Urothelium cell line (cell line): ENCODE data around the gene PTPRK.
"Not testable (repeated sequence)": the region's sequence is repeated elsewhere in the genome, so short reads cannot be mapped to it uniquely, and the experiment has no call there.

ENCODE experiments used
- DNase-seq: peaks from one replicate; pipeline ENCODE4 v3.0.0; 2011; ENCODE audit warnings: low spot score, mixed read lengths
- FAIRE-seq: peaks from 2 replicates; lab custom pipeline; 2011; peaks lifted over from hg19 to GRCh38; lab: Jason Lieb, UNC

Gene PTPRK

DNA sequence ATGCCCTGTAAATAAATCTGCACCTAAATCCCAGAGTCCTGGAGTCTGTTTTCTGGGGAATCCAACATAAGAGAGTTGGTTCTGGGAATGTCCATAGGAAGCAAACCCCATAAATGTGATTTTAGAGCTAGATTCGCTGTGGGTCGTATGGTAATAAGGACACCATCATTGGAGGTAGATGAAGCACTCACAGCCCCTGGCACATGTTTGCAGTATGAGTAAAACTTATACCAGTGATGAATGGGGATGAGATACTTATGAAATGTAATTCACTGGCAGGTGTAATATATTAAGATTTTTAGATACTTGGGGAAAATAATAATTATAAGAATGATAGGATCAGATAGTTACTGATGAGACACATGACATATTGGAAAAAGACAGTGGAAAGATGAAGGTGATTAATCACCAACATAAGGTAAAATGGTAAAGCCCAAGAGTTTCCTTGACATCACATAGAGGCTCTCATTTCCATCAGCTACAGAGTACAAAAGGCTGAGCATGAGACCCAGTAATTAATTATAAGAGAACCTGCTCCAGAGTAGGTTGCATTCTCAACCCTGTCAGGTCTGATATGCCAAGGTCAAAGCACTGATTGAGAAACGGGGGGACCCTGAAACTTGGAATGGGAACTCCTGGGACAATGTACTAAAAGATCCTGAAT is 574.8 kb downstream of the PTPRK start:
- no peak for DNase-seq

DNA sequence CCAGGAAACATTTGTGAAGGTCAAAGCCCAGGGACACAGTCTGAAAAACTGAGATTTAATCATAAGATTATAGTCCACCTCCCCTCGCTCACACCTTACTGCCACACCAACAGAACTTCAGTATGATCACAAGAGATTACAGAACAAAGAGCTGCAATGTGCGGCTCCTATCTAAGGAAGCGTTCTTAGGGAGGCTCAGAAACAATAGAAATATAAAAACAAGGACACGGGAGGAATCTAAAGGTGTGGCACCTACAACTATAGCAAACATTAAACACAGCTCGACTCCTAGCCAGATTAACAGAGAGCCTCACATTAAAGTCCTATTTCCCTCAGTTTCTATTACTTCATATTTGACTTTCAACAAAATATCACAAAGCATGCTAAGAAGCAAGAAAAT is 579.2 kb downstream of the PTPRK start:
- FAIRE-seq (no peak), DNase-seq (no peak)

More for the DNA sequence above, 574.8 kb downstream of the PTPRK start:
- FAIRE-seq, result no peak

DNA sequence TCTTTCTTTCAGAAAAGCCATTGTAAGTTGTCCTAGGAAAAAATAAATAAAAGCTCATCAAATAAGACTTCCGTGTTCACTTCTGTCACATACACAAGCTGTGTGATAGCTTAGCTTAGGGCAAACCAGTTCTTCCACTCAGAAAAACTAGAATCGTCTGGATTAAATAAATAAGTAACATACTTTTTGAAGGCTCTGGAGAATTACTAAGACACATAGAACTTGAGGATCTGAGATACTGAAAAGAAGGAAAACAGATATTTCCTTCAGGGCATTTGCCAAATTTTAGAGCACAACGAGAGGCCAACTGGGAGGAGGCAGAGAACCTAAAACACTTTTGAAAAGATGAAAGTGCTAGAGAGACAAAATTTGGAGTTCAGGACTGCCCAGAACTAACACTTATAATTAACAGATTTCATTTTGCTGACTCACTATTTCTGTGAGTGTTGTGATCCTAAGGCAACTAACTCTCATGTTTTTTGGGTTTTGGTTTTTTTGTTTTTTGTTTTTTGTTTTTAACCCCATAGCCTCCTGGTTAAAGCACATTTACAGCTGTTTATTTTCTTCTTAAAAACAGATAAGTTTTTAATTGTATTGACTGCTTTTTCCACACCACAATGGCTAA is 580.8 kb downstream of the PTPRK start:
- FAIRE-seq, result no peak
- DNase-seq, result no peak

DNA sequence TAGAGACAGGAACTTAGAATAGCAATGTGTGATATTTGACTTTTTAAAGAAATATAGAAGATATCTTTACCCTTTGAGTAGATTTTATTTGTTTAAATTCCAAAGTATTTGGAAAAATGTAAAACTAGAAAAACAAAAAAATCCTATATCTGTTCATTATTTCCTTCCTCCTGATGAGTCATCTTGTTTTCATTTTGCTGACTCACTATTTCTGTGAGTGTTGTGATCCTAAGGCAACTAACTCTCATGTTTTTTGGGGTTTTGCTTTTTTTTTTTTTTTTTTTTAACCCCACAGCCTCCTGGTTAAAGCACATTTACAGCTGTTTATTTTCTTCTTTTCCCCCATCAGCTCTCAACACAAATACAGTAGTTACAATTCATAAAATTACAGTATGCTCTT is 581.7 kb downstream of the PTPRK start:
- DNase-seq (no peak), FAIRE-seq (no peak)

DNA sequence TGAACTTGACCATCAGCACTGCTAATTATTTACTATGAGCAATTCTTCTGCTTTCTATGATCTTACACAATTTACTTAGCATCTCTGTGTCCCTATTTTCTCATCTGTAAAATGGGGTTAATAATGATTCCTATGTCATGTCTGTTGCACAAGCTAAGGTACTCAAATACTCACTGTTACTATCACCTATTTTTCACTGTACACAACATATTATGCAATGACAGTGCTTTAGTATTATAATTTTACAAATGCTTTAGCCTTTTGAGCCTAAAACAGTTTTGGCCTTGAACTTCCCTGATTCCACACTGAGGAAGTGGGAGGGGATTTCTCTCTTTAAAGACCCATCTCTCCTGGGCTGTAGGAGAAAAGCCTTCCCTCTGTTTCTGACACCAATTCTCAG is 582.7 kb downstream of the PTPRK start:
- DNase-seq (no peak), FAIRE-seq (no peak)

DNA sequence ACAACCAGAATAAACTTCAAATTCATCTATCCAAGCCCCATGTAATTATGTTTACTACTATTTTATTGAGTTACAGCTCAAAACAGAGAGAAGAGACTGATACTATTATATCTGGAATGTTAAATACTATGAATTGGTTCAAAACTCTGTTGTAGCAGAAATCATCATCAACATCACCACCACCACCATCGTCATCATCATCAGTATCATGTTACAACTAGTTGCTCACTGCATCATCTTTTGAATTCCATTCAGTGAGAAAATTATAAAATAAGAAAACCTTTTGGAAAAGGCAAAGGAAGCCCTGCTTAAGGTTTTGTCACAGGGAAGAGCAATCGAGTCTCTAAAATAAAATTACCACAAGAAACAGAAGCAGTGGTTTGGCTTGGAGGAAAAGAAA is 583.3 kb downstream of the PTPRK start:
- no peak for DNase-seq
- FAIRE-seq, result no peak

DNA sequence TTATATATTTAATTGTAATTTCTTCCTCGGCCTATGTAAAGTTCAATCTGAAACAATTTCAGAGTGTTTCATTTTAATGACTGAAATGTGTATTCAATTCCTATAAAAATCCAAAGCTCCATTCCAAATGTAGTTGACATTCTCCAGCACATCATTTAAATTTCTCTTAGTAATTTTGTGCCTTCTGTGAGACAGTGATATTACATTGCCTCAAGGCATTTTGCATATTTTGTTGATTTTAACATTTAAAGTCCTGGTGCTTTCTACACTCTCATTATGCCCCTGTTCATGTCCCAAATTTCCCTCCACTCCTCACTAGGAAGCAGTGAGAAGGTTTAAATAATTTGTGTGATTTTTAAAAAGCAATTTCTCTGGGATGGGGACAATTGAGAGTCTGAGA is 585.4 kb downstream of the PTPRK start:
- DNase-seq (no peak), FAIRE-seq (no peak)

DNA sequence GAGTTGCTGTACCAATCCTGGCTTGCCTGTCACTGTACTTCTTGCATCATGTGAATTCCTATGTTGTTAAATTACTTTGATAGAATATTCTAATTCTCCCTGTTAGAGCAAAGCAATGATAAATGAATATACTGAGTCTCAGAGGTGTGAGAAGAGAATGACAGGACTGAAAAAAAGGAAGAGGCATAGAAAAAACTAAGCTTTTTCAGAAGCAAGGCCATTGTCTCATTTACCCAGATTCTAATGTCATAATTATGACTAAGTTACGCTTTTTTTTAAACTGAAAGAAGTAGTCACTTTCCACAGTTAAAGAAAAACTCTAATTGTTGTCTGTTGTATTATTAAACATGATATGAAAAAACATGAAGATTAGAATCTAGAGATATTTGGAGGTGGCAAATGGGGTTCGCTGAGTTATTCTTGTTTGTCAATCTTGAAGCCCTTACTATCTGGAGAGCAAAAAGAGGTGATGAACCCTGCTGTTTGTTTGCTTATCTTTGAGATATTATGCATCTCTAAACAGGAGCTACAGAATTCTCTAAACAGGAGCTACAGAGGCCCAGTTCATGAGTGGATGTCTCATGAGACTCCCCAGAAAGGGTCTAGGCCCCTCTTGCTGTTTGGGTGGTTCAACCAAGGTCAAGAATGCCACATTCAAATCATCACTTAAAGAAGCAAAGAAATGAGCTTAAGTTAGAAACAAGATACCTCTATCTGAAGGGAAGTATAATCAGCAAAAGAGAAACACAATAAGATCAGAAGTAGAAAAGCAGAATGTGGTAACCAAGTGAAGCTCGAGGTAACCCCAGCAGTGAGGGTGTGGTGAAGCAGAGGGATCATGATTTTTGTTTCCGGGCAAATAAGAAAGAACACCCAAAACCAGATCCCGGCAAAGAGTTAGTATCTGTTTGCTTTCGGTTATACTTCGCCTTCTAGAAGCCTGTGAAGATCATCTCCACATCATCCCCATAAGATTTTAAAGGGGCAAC is 586.3 kb downstream of the PTPRK start:
- FAIRE-seq (no peak), DNase-seq (no peak)

DNA sequence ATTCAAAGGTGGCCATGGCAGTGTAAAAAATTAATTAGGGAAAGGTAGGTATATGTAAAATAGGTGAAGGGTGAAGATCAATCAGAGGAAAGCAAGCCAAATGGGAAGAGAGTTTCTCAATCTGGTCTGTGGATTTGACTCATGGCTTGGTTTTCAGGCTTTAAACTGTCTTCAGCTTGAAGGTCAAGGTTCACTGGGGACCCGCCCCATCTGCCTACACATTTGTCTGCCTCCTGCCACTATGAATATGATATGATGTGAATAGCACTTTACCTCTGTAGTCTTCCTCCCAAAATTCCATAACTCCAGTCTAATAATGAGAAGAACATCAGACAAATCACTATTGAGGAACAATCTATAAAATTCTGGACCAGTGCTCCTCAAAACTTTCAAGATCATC is 587.3 kb downstream of the PTPRK start:
- FAIRE-seq (no peak), DNase-seq (no peak)

DNA sequence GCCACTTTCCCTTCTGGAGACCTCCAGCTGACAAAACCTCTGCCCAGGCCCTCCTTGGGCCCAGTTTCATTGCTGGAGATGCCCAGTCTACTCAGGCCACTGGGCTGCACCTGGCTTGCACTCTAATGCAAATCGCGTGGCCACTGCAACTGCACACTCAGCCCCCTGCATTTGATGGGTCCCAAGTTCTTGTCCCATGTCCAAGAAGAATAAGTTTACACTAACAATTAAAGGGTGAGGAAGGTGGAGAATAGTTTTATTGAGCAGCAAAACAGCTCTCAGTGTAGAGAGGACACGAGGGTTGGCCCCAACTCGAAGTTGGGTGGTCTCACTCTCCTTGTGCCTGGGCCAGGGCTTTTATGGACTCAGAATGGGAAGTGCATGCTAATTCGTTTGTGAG is 587.7 kb downstream of the PTPRK start:
- no peak for FAIRE-seq

DNA sequence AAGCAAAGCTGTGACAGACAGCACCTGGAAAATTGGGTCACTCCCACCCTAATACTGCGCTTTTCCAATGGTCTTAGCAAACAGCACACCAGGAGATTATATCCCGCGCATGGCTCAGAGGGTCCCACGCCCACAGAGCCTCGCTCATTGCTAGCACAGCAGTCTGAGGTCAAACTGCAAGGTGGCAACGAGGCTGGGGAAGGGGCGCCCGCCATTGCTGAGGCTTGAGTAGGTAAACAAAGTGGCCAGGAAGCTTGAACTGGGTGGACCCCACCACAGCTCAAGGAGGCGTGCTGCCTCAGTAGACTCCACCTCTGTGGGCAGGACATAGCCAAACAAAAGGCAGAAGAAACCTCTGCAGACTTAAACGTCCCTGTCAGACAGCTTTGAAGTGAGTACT is 594.0 kb downstream of the PTPRK start:
- DNase-seq, FAIRE-seq: not testable (repeated sequence)

More for the DNA sequence above, 587.7 kb downstream of the PTPRK start:
- DNase-seq, result no peak

DNA sequence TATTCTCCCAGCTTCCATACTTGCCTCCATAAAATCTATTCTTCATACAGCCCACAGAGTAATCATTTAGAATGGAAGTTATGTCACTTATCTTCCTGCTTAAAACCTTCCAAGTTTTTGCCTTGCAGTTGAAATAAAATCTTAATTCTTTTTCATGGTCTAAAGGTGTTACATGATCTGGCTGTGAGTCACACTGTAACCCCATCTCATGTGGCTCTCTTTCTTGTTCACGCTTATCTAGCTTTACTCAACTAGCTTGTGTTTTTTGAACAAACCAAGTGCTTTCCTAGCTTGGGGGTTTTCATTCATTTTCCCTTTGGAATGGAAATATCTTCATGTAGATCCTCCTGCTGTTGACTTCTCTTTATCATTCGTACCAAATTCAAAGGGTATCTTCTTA is 596.0 kb downstream of the PTPRK start:
- DNase-seq, result no peak
- FAIRE-seq, result no peak

DNA sequence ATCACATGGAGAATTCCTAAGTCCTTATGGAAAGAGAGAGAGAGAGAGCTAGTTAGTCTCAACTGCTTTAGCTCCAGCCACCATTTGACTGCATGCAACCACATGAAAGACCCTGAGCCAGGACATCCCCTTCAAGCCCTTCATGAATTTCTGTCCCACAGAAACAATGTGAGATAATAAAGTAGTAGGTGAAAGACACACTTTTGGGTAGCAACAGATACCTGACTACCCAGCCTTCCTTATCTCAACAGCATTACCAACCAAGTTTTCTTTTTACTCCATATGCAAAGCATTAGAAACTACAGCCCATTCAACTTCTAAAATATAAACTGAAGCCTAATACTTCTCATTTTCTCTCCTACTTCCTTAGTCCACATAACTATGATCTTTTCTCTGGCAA is 596.4 kb downstream of the PTPRK start:
- FAIRE-seq, result no peak
- DNase-seq, result no peak

DNA sequence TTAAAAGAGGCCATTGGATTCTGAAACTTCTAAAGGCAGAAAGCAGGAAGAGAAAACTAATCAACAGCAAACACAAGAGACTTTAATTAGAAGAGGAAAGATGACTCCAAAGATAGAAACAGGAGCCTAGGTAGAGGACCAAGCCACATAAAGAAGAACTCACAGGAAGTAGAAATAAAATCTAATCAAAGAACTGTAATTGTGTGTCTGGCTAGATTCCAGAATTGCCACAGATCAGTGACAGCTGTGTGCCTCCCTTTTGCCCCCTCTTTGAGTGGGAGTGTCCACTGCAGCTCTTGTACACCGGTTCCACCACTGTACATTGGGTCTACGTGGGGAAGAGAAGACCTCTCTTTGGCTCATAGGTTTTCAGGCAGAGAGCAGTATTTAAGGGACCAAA is 597.3 kb downstream of the PTPRK start:
- FAIRE-seq (no peak), DNase-seq (no peak)

DNA sequence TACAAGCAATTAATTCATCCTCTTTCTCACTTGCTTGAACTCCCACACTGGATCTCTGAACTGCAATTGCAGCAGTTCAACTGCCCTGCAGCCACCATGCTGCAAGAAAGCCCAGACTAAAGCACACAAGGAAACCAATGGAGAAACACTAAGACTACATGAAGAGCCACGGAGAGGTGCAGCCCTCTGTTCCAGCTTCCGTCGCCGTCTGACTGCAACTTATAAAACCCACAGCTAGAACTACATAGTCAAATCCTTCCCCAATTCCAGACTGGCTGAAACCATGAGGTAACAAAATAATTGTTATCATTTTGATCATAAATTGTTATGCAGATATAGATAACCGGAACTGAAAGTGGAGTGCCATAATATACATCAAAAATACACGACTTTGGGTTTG is 598.4 kb downstream of the PTPRK start:
- no peak for DNase-seq
- no peak for FAIRE-seq

DNA sequence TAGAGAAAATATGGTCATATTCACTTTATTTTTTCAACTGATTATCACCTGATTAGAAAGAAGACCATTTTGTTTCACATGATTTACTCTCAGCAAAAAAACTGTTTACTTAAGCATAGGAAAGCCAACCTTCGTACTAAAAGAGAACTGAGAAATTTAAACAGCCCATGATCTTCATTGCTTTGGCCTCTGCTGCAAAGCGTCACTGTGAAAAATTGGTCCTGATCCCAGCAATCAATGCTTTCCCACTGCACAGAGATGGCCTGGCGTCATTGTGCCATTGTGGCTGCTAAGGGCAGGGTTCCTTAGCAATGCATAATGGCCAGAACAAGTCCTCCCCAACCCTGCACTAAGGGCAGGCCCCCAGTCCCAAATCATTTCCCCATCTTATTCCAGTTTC is 599.6 kb downstream of the PTPRK start:
- no peak for FAIRE-seq
- no peak for DNase-seq
